HG03342 (cell line): ENCODE results near the gene MTAP.
A peak's percentile ranks its signal among the peaks of the same experiment; 100 is the strongest.

Experiments
- ATAC-seq: cut with Tn5 transposase; IDR thresholded peaks from one replicate; pipeline ENCODE4 v1.9.1; 2021; ENCODE audit warnings: mild to moderate bottlenecking, moderate library complexity; ENCODE audit not compliant: unreplicated experiment

MTAP gene

GRCh38 chr9:21804331-21804730 lies 1.9 kb downstream of the MTAP start:
- no peak for ATAC-seq

GRCh38 chr9:21804791-21805190 lies 2.4 kb downstream of the MTAP start:
- no peak for ATAC-seq

DNA sequence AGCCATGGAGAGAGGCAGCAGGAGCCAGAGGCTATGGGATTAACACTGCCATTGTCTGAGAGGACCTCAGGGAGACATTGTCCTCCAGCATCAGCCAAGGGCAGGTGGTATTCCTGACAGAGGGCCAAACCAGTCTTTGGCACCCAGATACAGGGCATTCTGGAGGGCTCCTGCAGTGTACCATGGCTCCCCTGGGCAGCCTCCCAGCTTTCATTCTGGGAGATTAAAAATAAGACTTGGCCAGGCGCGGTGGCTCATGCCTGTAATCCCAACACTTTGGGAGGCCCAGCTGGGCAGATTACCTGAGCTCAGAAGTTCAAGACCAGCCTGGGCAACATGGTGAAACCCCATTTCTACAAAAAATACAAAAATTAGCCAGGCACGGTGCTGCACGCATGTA lies 4.2 kb downstream of the MTAP start:
- no peak for ATAC-seq

DNA sequence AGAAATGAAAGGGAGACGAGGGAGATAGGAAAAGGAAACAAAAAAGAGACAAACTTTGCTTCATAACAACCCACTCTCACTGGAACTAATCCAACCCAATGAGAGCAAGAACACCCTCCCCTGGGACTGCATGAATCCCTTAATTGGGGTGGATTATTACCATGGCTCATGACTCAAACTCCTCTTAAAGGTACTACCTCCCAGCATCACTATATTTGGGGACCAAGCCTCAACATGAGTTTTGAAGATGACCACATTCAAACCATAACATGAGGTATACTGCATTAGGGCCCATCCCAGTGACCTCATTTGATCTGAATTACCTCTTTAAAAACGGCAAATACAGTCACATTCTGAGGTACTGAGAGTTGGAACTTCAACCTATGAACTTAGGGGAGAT lies 8.0 kb downstream of the MTAP start:
- no peak for ATAC-seq

GRCh38 chr9:21810881-21811280 lies 8.4 kb downstream of the MTAP start:
- no peak for ATAC-seq

DNA sequence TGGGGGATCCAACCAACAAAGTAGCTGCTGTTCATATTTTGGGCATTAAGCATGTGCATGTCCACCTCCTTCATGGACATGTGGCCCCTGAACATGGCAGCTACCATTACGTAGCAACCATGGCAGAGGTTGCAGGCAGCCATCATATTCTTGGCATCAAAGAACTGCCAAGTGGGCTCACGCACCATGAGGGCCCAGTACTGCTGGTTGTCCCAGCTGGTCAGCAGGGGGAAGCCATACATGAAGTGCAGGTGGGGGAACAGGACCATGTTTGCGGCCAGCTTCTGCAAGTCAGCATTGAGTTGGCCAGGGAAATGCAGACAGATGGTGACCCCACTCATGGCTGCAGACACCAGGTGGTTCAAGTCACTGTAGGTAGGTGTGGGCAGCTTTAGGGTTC lies 9.5 kb downstream of the MTAP start:
- no peak for ATAC-seq

GRCh38 chr9:21812415-21812814 lies 10.0 kb downstream of the MTAP start:
- no peak for ATAC-seq

GRCh38 chr9:21812946-21813568 lies 10.6 kb downstream of the MTAP start:
- ATAC-seq, result peak; percentile 75

GRCh38 chr9:21813575-21814473 lies 11.4 kb downstream of the MTAP start:
- peak; percentile 56 for ATAC-seq

GRCh38 chr9:21815643-21816042 lies 13.2 kb downstream of the MTAP start:
- no peak for ATAC-seq

GRCh38 chr9:21817176-21817575 lies 14.7 kb downstream of the MTAP start:
- no peak for ATAC-seq

- ATAC-seq, result no peak
Observed at GRCh38 chr9:21825637-21826036, 23.2 kb downstream of the MTAP start.

GRCh38 chr9:21828853-21829410 lies 26.5 kb downstream of the MTAP start:
- no peak for ATAC-seq

DNA sequence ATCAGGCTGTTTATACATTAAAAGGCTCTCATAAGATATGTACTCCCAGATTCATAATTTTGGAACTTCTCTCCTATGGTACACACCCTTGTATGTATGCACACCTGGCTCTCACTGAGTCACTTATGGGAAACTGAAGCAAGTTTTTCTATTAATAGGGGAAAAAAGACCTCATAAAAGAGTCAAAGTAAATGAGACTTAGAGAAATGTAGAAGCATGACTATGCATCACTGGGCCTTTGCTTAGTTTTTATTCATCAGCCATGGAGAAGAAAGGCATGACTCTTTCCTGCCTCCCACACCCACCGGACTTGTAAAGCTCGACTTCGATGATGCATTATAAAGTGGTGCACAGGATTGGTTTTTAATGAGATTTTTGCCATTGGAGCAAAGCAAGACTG lies 28.2 kb downstream of the MTAP start:
- ATAC-seq, result no peak

GRCh38 chr9:21831841-21832509 lies 29.5 kb downstream of the MTAP start:
- ATAC-seq, result peak; percentile 64

DNA sequence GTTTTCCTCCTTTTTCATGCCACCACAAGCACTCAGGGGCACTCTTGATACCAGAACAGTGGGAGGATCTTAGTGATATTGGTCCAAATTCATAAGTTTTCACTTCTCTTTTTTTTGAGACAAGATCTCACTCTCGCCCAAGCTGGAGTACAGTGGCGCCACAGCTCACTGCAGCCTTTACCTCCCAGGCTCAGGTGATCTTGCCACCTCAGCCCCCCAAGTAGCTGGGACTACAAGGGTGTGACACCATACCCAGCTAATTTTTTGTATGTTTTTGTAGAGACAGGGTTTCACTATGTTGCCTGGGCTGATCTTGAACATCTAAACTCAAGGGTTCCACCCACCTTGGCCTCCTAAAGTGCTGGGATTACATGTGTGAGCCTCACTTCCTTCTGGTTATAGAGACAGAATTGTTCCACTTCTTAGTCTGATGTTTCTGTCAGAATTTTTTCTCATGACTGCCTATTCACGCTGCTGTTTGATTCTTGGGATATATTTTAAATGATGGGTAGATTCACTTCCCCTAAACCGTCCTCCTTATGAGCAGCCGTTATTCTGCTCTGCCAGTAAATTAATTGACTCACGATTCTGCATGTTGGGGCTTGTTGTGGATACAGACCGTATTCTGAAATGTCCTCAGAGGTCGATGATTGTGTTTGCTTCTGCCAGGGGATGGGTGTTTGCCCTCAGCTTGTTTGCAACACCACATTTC lies 30.8 kb downstream of the MTAP start:
- peak; percentile 70 for ATAC-seq

- ATAC-seq, result no peak
Observed at GRCh38 chr9:21835121-21835520, 32.7 kb downstream of the MTAP start.

DNA sequence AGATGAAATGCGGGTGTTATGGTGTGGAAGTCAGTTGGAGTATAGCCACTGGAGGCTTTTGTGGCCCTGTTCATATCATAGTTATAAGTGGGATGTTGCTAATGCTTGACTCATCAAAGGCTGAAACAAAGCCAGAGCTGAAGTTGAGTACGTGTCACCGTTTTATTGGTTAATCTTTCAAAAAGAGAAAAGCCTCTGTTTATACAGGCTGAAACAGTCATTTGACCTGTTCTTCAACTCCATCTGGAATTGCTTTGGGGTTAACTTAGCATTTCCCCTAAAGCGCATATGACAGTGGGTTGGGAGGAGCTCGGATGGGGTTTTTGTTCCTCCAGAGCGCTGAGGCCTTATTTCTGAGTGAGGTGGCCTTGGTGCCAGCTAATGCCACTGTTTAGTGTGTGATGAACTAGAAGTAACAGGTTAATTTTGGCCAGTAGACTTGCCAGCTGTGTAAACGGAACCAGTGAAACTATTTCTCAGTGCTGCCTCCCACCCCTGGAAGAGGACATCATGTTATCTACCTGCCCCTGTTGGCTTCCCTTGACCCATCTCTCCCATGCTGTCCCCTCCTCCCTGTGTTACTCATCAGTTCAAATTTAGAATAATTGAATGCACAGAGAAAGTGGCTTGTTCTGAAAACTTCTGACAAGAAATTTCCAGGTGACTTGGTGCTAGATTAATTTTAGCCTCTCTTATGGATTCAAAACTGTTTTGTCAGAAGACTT lies 34.2 kb downstream of the MTAP start:
- ATAC-seq, result no peak

DNA sequence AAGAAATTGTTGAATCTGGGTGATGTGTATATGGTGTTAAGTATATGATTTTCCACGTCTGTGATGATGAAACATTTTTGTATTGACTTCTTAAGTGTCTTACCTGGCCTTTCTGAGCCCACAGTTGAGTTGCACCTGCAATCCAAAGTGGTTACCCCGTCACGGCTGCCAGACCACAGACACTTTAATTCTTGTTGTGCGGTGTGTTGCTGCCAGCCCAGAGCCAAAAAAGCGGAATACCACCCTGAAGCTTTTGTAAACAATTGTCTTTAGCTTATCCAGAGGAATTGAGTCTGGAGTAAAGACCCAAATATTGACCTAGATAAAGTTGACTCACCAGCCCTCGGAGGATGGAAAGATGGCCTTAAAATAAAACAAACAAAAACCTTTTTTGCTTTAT lies 35.1 kb downstream of the MTAP start:
- ATAC-seq, result no peak

GRCh38 chr9:21840647-21841046 lies 38.2 kb downstream of the MTAP start:
- no peak for ATAC-seq
